GM19351 (cell line): ENCODE results near the gene AKAP12.
"Not testable (repeated sequence)": the region's sequence is repeated elsewhere in the genome, so short reads cannot be mapped to it uniquely, and the experiment has no call there.

Experiments
- ATAC-seq: cut with Tn5 transposase; IDR thresholded peaks from one replicate; pipeline ENCODE4 v1.9.1; 2021; ENCODE audit warnings: mild to moderate bottlenecking, moderate library complexity; ENCODE audit not compliant: unreplicated experiment

Gene AKAP12

GRCh38 chr6:151377095-151377494 lies 137.3 kb downstream of the AKAP12 start:
- ATAC-seq, result no peak

- peak; percentile 64 for ATAC-seq
Measured at GRCh38 chr6:151379933-151380847, 140.4 kb downstream of the AKAP12 start.

DNA sequence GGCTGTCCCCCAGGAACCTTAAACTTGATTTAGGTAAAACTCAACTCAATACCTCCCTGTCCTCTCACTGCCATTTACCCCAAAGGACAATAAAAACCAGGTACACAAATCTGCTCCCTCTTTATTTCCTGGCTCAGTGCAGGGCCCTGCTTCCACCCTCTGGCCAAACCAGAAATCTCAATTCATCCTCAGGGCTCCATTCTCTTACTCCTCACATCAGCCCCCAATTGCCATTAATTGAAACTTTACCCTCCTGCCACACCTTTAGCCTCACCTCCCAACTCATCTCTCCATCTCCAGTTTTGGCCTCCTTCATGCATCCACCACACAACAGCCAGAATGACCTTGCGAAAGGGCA lies 141.1 kb downstream of the AKAP12 start:
- no peak for ATAC-seq

GRCh38 chr6:151381722-151382121 lies 142.0 kb downstream of the AKAP12 start:
- no peak for ATAC-seq

DNA sequence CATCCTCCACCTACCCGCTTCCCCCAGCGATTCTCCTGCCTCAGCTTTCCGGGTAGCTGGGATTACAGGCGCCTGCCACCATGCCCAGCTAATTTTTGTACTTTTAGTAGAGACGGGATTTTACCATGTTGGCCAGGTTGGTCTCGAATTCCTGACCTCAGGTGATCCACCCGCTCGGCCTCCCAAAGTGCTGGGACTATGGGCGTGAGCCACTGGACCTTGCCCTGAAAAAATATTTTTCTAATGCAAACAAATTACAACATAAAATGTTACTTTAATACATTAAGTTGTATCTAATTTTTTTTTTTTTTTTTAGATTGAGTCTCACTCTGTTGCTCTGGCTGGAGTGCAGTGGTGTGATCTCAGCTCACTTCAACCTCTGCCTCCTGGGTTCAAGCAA lies 142.9 kb downstream of the AKAP12 start:
- ATAC-seq, result not testable (repeated sequence)

- ATAC-seq, result no peak
Measured at GRCh38 chr6:151384151-151384550, 144.4 kb downstream of the AKAP12 start.

GRCh38 chr6:151385177-151385576 lies 145.4 kb downstream of the AKAP12 start:
- no peak for ATAC-seq

- ATAC-seq, result no peak
Measured at GRCh38 chr6:151387175-151387970, 147.6 kb downstream of the AKAP12 start.

- no peak for ATAC-seq
Measured at GRCh38 chr6:151388236-151388635, 148.5 kb downstream of the AKAP12 start.

DNA sequence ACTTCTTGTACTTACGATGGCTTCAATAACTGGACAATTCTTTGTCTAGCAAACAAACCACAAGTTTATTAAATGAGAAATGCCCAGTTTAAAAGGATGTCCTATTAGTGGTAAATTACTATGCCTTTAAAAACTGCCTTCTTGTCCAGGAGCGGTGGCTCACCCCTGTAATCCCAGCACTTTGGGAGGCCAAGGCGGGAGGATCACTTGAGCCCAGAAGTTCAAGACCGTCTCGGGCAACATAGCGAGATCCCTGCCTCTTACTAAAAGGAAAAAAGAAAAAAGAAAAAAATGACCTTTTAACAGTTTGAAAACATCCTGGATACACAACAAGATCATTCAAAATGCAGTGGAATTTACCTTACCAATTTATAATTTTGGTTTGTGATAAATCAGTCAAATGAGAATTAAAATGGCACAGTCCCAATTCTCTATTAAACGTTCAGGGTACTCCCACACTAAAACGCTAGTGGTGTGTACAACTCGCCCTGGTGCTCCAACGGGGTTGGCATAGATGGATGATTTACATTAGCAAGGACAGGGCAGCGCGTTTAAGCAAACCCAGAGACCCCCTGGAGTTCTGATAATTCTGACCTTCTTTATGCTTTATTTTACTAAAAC lies 149.3 kb downstream of the AKAP12 start:
- ATAC-seq, result no peak

- ATAC-seq, result peak; percentile 60
Measured at GRCh38 chr6:151389618-151390275, 150.0 kb downstream of the AKAP12 start.

- peak; percentile 71 for ATAC-seq
Measured at GRCh38 chr6:151390276-151390850, 150.6 kb downstream of the AKAP12 start.

- ATAC-seq, result peak; percentile 5
Measured at GRCh38 chr6:151390851-151391470, 151.2 kb downstream of the AKAP12 start.

DNA sequence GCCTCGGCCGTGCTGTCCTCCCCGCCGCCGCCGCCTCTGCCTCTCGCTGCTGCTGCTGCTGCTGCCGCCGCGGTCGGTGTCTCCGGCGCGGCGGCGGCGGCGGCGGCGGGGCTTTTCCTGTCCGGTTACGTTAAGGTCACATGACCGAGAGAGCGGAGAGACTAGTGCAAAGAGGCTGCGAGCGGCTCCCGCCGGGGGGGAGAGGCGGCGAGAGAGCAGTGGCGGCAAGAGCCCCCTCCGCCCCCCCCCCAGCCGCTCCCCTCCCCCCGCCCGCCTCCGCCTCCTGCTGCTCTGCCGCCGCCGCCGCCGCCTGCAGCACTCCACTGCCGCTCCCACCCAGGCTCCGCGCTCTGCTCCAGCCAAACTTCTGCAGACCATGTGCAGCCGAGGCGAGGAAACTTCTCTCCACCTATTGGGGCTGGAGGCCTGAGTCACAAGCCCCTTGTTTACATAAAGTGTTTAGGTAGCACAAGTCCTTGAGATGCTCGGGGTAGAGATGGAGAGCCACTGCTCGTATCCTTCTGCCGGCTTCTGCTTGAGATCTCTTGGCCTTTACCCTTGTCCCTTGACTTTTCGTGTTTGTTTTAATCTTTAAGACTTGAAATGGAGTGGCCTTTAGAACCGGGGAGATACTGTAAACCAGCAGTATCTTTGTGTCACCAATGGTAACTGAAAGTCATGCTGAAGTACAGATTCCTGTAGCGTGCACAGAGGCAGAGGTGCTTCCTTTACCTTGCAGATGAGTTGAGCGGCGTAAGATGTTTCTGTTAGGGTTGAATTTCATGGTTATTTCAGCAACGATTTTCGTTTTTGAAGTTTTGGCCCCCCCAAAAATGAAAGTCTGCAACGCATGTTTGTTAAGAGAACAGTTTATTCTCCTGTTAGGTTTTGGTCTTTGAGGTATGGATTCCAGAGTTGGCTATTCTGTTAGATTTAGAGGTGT lies 152.0 kb downstream of the AKAP12 start, which contains the start of gene ZBTB2:
Gene ZBTB2, minus strand, starts transcription at position 89 of the 943 bp plus-strand sequence. CDS start 17,922 bp downstream, outside the sequence.
- peak; percentile 9 for ATAC-seq

- no peak for ATAC-seq
Measured at GRCh38 chr6:151392427-151392826, 152.7 kb downstream of the AKAP12 start.

- no peak for ATAC-seq
Measured at GRCh38 chr6:151393410-151393809, 153.6 kb downstream of the AKAP12 start.

GRCh38 chr6:151399679-151400078 lies 159.9 kb downstream of the AKAP12 start:
- no peak for ATAC-seq

DNA sequence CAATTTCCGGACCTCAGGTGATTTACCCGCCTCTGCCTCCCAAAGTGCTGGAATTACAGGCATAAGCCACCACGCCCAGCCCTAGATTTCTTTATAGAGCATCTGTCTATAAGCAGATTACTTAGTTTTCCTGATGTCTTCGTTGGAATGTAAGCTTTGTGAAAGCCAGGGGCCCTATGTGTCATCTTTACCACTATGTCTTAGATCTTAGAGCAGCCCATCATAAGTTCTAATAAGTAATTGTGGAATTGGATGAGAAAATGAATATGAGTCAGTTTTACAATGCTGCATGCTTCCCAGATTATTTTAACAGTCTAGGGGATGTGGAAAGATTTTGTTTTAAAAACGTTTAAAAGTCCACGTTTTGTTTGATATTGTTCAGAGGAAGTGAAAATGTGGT lies 160.7 kb downstream of the AKAP12 start:
- no peak for ATAC-seq

DNA sequence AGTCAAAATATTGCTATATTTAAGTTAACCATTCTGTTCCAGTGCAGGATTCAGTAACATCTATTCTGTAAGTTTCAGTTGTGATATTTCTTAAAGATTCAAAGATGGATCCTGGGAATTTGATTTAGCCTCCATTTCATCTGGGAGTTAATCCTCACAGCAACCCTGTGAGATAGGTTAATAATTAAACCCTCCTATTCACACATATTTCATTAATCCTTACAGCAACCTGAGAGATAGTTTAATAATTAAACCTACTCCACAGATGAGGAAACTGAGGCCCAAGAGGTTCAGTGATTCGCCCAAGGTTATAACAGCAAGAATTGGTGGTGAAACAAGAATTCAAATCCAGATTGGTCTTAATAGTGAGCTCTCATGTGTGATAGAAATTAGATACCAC lies 162.5 kb downstream of the AKAP12 start:
- no peak for ATAC-seq
